DMS53 treated with DMSO at 0.1 percent for 48 hours (cell line): ENCODE results near the gene HTRA2.
"Not testable (repeated sequence)": the region's sequence is repeated elsewhere in the genome, so short reads cannot be mapped to it uniquely, and the experiment has no call there.

Source experiments
- DNase-seq: peaks from one replicate; lab custom pipeline; 2025; ENCODE audit not compliant: unreplicated experiment; lab: John Stamatoyannopoulos, UW

The HTRA2 gene

GRCh38 chr2:74529357-74530238 is at the start of gene HTRA2, which contains the start of gene AUP1:
Gene HTRA2 (plus strand): TSS chr2:74529933. CDS start chr2:74530007, 74 bp downstream.
Gene AUP1 (minus strand): TSS chr2:74529706. CDS start chr2:74529629, 77 bp downstream.
- DNase-seq: peak; percentile 98

- DNase-seq: no peak
These were observed 48.3 kb upstream of the HTRA2 start for GRCh38 chr2:74481431-74481830.

GRCh38 chr2:74481961-74482800 is 47.6 kb upstream of the HTRA2 start:
- DNase-seq: no peak

GRCh38 chr2:74482801-74483674 is 46.7 kb upstream of the HTRA2 start, which contains the start of the genes CCDC142 and TTC31:
Gene CCDC142 (minus strand): TSS chr2:74482998. CDS start chr2:74482837, 161 bp downstream.
Gene TTC31 (plus strand): TSS chr2:74483081. CDS start chr2:74483096, 15 bp downstream.
- DNase-seq: peak; percentile 95

GRCh38 chr2:74483675-74484164 is 46.0 kb upstream of the HTRA2 start:
- DNase-seq: not testable (repeated sequence)

- DNase-seq: no peak
These were observed 43.6 kb upstream of the HTRA2 start for GRCh38 chr2:74486141-74486540.

GRCh38 chr2:74488643-74489481 is 40.9 kb upstream of the HTRA2 start:
- no peak for DNase-seq

- DNase-seq: no peak
These were observed 39.8 kb upstream of the HTRA2 start for GRCh38 chr2:74489906-74490305.

- DNase-seq: no peak
These were observed 37.8 kb upstream of the HTRA2 start for GRCh38 chr2:74491648-74492544.

GRCh38 chr2:74493546-74493945 is 36.2 kb upstream of the HTRA2 start:
- DNase-seq: no peak

- DNase-seq: no peak
These were observed 34.3 kb upstream of the HTRA2 start for GRCh38 chr2:74495440-74495839.

GRCh38 chr2:74496997-74497776 is 32.5 kb upstream of the HTRA2 start:
- DNase-seq: no peak

- peak; percentile 59 for DNase-seq
These were observed 31.8 kb upstream of the HTRA2 start for GRCh38 chr2:74497777-74498499.

GRCh38 chr2:74498500-74499266 is 31.1 kb upstream of the HTRA2 start:
- DNase-seq: no peak

- no peak for DNase-seq
These were observed 30.3 kb upstream of the HTRA2 start, which contains the start of gene LBX2 for GRCh38 chr2:74499267-74499939. Gene LBX2 (minus strand): TSS chr2:74499603. CDS start chr2:74499537, 66 bp downstream.
